HEK293 (cell line): ENCODE measurements around the gene TMEM63B.

Source experiments
- ZBTB21 ChIP-seq: fragments of 450-650 bp; formaldehyde crosslinking; IDR thresholded peaks from 2 replicates; pipeline ENCODE4 v1.5.1; 2017; ENCODE audit warnings: missing biosample characterization, missing genetic modification characterization
- ZNF16 ChIP-seq: fragments of 450-650 bp; formaldehyde crosslinking; IDR thresholded peaks from 2 replicates; pipeline ENCODE4 v1.5.1; 2016; ENCODE audit warnings: low read depth, missing biosample characterization, missing genetic modification characterization
- ZNF354C ChIP-seq: fragments of 450-650 bp; formaldehyde crosslinking; IDR thresholded peaks from 2 replicates; pipeline ENCODE4 v1.5.1; 2016; ENCODE audit warnings: missing biosample characterization, missing genetic modification characterization, low read depth, borderline replicate concordance
- ZNF416 ChIP-seq: fragments of 450-650 bp; formaldehyde crosslinking; IDR thresholded peaks from 2 replicates; pipeline ENCODE4 v1.5.1; 2016; ENCODE audit warnings: missing biosample characterization, missing genetic modification characterization
- ZNF654 ChIP-seq: fragments of 450-650 bp; formaldehyde crosslinking; IDR thresholded peaks from 2 replicates; pipeline ENCODE4 v1.5.1; 2016; ENCODE audit warnings: low read depth, missing biosample characterization, missing genetic modification characterization
- ZNF837 ChIP-seq: fragments of 450-650 bp; formaldehyde crosslinking; IDR thresholded peaks from 2 replicates; pipeline ENCODE4 v1.5.1; 2016; ENCODE audit warnings: missing biosample characterization, missing genetic modification characterization
- TF ChIP-seq, protein P1 (sequence below): fragments of 450-650 bp; formaldehyde crosslinking; IDR thresholded peaks from 2 replicates; pipeline ENCODE4 v1.5.1; 2016; ENCODE audit warnings: missing biosample characterization, missing genetic modification characterization
- TF ChIP-seq, protein P2 (sequence below): fragments of 450-650 bp; formaldehyde crosslinking; IDR thresholded peaks from 2 replicates; pipeline ENCODE4 v1.5.1; 2016; ENCODE audit warnings: missing biosample characterization, missing genetic modification characterization, low read depth
- TF ChIP-seq, protein P3 (sequence below): fragments of 450-650 bp; formaldehyde crosslinking; IDR thresholded peaks from 2 replicates; pipeline ENCODE4 v1.5.1; 2016; ENCODE audit warnings: missing biosample characterization, missing genetic modification characterization
- TF ChIP-seq, protein P4 (sequence below): fragments of 450-650 bp; formaldehyde crosslinking; IDR thresholded peaks from 2 replicates; pipeline ENCODE4 v1.5.1; 2016; ENCODE audit warnings: missing biosample characterization, missing genetic modification characterization

DNA sequence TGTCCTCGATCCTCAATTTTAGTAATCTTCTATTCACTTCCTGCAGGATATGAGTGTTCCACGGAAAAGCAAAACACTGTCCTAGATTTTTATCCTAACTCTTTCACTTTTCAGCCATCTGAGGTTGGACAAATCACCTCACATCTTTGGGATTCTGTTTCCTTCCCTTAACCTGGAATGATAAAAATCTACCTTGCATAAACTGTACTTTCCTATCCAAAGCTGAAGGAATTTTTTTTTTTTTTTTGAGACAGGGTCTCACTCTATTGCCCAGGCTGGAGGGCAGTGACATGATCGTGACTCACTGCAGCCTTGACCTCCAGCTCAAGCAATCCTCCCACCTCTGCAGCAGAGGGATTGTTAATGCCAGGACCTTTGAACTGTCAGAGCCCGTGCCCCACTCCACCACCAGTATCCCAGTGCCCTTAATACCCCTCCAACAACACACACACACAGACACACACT, 51.8 kb downstream of the TMEM63B start:
- TF ChIP-seq ZNF354C (tag by site-specific recombination) = no peak
- TF ChIP-seq, protein P1, sequence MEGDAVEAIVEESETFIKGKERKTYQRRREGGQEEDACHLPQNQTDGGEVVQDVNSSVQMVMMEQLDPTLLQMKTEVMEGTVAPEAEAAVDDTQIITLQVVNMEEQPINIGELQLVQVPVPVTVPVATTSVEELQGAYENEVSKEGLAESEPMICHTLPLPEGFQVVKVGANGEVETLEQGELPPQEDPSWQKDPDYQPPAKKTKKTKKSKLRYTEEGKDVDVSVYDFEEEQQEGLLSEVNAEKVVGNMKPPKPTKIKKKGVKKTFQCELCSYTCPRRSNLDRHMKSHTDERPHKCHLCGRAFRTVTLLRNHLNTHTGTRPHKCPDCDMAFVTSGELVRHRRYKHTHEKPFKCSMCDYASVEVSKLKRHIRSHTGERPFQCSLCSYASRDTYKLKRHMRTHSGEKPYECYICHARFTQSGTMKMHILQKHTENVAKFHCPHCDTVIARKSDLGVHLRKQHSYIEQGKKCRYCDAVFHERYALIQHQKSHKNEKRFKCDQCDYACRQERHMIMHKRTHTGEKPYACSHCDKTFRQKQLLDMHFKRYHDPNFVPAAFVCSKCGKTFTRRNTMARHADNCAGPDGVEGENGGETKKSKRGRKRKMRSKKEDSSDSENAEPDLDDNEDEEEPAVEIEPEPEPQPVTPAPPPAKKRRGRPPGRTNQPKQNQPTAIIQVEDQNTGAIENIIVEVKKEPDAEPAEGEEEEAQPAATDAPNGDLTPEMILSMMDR (tag by site-specific recombination) = no peak
- TF ChIP-seq, protein P2, sequence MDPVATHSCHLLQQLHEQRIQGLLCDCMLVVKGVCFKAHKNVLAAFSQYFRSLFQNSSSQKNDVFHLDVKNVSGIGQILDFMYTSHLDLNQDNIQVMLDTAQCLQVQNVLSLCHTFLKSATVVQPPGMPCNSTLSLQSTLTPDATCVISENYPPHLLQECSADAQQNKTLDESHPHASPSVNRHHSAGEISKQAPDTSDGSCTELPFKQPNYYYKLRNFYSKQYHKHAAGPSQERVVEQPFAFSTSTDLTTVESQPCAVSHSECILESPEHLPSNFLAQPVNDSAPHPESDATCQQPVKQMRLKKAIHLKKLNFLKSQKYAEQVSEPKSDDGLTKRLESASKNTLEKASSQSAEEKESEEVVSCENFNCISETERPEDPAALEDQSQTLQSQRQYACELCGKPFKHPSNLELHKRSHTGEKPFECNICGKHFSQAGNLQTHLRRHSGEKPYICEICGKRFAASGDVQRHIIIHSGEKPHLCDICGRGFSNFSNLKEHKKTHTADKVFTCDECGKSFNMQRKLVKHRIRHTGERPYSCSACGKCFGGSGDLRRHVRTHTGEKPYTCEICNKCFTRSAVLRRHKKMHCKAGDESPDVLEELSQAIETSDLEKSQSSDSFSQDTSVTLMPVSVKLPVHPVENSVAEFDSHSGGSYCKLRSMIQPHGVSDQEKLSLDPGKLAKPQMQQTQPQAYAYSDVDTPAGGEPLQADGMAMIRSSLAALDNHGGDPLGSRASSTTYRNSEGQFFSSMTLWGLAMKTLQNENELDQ = no peak
- no peak for TF ChIP-seq ZBTB21 (tag by site-specific recombination)
- no peak for TF ChIP-seq ZNF837 (tag by site-specific recombination)
- TF ChIP-seq, protein P3, sequence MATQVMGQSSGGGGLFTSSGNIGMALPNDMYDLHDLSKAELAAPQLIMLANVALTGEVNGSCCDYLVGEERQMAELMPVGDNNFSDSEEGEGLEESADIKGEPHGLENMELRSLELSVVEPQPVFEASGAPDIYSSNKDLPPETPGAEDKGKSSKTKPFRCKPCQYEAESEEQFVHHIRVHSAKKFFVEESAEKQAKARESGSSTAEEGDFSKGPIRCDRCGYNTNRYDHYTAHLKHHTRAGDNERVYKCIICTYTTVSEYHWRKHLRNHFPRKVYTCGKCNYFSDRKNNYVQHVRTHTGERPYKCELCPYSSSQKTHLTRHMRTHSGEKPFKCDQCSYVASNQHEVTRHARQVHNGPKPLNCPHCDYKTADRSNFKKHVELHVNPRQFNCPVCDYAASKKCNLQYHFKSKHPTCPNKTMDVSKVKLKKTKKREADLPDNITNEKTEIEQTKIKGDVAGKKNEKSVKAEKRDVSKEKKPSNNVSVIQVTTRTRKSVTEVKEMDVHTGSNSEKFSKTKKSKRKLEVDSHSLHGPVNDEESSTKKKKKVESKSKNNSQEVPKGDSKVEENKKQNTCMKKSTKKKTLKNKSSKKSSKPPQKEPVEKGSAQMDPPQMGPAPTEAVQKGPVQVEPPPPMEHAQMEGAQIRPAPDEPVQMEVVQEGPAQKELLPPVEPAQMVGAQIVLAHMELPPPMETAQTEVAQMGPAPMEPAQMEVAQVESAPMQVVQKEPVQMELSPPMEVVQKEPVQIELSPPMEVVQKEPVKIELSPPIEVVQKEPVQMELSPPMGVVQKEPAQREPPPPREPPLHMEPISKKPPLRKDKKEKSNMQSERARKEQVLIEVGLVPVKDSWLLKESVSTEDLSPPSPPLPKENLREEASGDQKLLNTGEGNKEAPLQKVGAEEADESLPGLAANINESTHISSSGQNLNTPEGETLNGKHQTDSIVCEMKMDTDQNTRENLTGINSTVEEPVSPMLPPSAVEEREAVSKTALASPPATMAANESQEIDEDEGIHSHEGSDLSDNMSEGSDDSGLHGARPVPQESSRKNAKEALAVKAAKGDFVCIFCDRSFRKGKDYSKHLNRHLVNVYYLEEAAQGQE = no peak
- TF ChIP-seq, protein P4, sequence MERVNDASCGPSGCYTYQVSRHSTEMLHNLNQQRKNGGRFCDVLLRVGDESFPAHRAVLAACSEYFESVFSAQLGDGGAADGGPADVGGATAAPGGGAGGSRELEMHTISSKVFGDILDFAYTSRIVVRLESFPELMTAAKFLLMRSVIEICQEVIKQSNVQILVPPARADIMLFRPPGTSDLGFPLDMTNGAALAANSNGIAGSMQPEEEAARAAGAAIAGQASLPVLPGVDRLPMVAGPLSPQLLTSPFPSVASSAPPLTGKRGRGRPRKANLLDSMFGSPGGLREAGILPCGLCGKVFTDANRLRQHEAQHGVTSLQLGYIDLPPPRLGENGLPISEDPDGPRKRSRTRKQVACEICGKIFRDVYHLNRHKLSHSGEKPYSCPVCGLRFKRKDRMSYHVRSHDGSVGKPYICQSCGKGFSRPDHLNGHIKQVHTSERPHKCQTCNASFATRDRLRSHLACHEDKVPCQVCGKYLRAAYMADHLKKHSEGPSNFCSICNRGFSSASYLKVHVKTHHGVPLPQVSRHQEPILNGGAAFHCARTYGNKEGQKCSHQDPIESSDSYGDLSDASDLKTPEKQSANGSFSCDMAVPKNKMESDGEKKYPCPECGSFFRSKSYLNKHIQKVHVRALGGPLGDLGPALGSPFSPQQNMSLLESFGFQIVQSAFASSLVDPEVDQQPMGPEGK (tag by site-specific recombination) = no peak
- no peak for TF ChIP-seq ZNF654
- no peak for TF ChIP-seq ZNF16 (tag by site-specific recombination)
- no peak for TF ChIP-seq ZNF416 (tag by site-specific recombination)
